Measurements from ENCODE around the gene ETNK2. TPM values are rescaled to one million over a fixed set of nuclear protein-coding genes. Genes with fewer than 3 reads are reported as not detected.

ETNK2 gene
- polyA plus RNA-seq, 3 donors, result 9.0 to 21.1 (median 11.1) TPM

GRCh38 chr1:204180133-204180532, 28.3 kb upstream of the ETNK2 start:
- no peak overlapping the region for H3K27ac ChIP-seq (ENCODE audit: low read depth, low read length)
- WGBS, 3 donors, result 70 to 84% (median 83%) methylated on average over 6 of the region's 6 CpGs

GRCh38 chr1:204178487-204179281, 26.8 kb upstream of the ETNK2 start:
- no peak overlapping the region for H3K27ac ChIP-seq (ENCODE audit: low read depth, low read length)
- 81 to 89% (median 86%) methylated on average over 7 of the region's 7 CpGs for WGBS, 3 donors

- WGBS, 3 donors, result 37 to 64% (median 41%) methylated on average over 4 of the region's 4 CpGs
- H3K27ac ChIP-seq (ENCODE audit: low read depth, low read length), result no peak overlapping the region
Measured at GRCh38 chr1:204177133-204177532, 25.3 kb upstream of the ETNK2 start.

GRCh38 chr1:204176049-204176448, 24.2 kb upstream of the ETNK2 start:
- 67 to 89% (median 88%) methylated on average over 5 of the region's 5 CpGs for WGBS, 3 donors

GRCh38 chr1:204174958-204175357, 23.1 kb upstream of the ETNK2 start:
- 63 to 77% (median 66%) methylated on average over 3 of the region's 3 CpGs for WGBS, 3 donors
- no peak overlapping the region for H3K27ac ChIP-seq (ENCODE audit: low read depth, low read length)

More at GRCh38 chr1:204176049-204176448, 24.2 kb upstream of the ETNK2 start:
- H3K27ac ChIP-seq (ENCODE audit: low read depth, low read length), result no peak overlapping the region

- 94 to 100% (median 94%) methylated on average over 2 of the region's 2 CpGs for WGBS, 3 donors
Measured at GRCh38 chr1:204172404-204173029, 20.7 kb upstream of the ETNK2 start.

GRCh38 chr1:204171751-204172178, 19.9 kb upstream of the ETNK2 start:
- 34 to 37% (median 34%) methylated on average over 4 of the region's 4 CpGs for WGBS, 3 donors

More at GRCh38 chr1:204172404-204173029, 20.7 kb upstream of the ETNK2 start:
- no peak overlapping the region for H3K27ac ChIP-seq (ENCODE audit: low read depth, low read length)

GRCh38 chr1:204170494-204171155, 18.8 kb upstream of the ETNK2 start:
- no peak overlapping the region for H3K27ac ChIP-seq (ENCODE audit: low read depth, low read length)
- WGBS, 3 donors, result 37 to 96% (median 93%) methylated on average over 3 of the region's 3 CpGs

More at GRCh38 chr1:204171751-204172178, 19.9 kb upstream of the ETNK2 start:
- H3K27ac ChIP-seq (ENCODE audit: low read depth, low read length), result no peak overlapping the region

GRCh38 chr1:204169858-204170257, 18.0 kb upstream of the ETNK2 start:
- WGBS, 3 donors, result 78 to 93% (median 89%) methylated on average over 4 of the region's 4 CpGs
- no peak overlapping the region for H3K27ac ChIP-seq (ENCODE audit: low read depth, low read length)

GRCh38 chr1:204167730-204168129, 15.9 kb upstream of the ETNK2 start:
- no peak overlapping the region for H3K27ac ChIP-seq (ENCODE audit: low read depth, low read length)
- whole genome bisulfite sequencing, 3 donors, result 81 to 95% (median 93%) methylated on average over 5 of the region's 5 CpGs

- no peak within 1 kb of the TSS for H3K27ac ChIP-seq (ENCODE audit: low read depth, low read length)
- 49 to 76% (median 51%) methylated on average over 5 of the region's 5 CpGs for WGBS, 3 donors
Measured at GRCh38 chr1:204166219-204166618, 14.4 kb upstream of the ETNK2 start, which contains the start of gene REN. Gene REN, minus strand, starts transcription at chr1:204166337. Its CDS starts 44 bp downstream, at chr1:204166293.

GRCh38 chr1:204162494-204163074, 10.7 kb upstream of the ETNK2 start:
- WGBS, 3 donors, result 14 to 15% (median 15%) methylated on average over 7 of the region's 7 CpGs
- no peak overlapping the region for H3K27ac ChIP-seq (ENCODE audit: low read depth, low read length)

GRCh38 chr1:204161609-204162493, 10.0 kb upstream of the ETNK2 start:
- 52 to 71% (median 59%) methylated on average over 14 of the region's 14 CpGs for WGBS, 3 donors
- no peak overlapping the region for H3K27ac ChIP-seq (ENCODE audit: low read depth, low read length)

- 43 to 73% (median 58%) methylated on average over 6 of the region's 6 CpGs for WGBS, 3 donors
- no peak overlapping the region for H3K27ac ChIP-seq (ENCODE audit: low read depth, low read length)
Measured at GRCh38 chr1:204157962-204158361, 6.1 kb upstream of the ETNK2 start.

- WGBS, 3 donors, result 85 to 92% (median 91%) methylated on average over 10 of the region's 10 CpGs
Measured at GRCh38 chr1:204155881-204156280, 4.0 kb upstream of the ETNK2 start.

GRCh38 chr1:204154568-204155255, 2.9 kb upstream of the ETNK2 start:
- no peak overlapping the region for H3K27ac ChIP-seq (ENCODE audit: low read depth, low read length)
- WGBS, 3 donors, result 90 to 92% (median 92%) methylated on average over 15 of the region's 15 CpGs

More at GRCh38 chr1:204155881-204156280, 4.0 kb upstream of the ETNK2 start:
- H3K27ac ChIP-seq (ENCODE audit: low read depth, low read length), result no peak overlapping the region

GRCh38 chr1:204153667-204154066, 1.8 kb upstream of the ETNK2 start:
- WGBS, 3 donors, result 87 to 93% (median 92%) methylated on average over 5 of the region's 5 CpGs

More at GRCh38 chr1:204153667-204154066, 1.8 kb upstream of the ETNK2 start:
- no peak overlapping the region for H3K27ac ChIP-seq (ENCODE audit: low read depth, low read length)

All from adipose tissue (tissue), 3 donors.